GM19468 (cell line): ENCODE results near the gene FEZF1.

Experiments
- ATAC-seq: cut with Tn5 transposase; IDR thresholded peaks from one replicate; pipeline ENCODE4 v1.9.1; 2021; ENCODE audit warnings: mild to moderate bottlenecking, moderate library complexity, moderate number of reproducible peaks; ENCODE audit not compliant: unreplicated experiment; ENCODE audit errors: extremely low read depth

FEZF1 gene

DNA sequence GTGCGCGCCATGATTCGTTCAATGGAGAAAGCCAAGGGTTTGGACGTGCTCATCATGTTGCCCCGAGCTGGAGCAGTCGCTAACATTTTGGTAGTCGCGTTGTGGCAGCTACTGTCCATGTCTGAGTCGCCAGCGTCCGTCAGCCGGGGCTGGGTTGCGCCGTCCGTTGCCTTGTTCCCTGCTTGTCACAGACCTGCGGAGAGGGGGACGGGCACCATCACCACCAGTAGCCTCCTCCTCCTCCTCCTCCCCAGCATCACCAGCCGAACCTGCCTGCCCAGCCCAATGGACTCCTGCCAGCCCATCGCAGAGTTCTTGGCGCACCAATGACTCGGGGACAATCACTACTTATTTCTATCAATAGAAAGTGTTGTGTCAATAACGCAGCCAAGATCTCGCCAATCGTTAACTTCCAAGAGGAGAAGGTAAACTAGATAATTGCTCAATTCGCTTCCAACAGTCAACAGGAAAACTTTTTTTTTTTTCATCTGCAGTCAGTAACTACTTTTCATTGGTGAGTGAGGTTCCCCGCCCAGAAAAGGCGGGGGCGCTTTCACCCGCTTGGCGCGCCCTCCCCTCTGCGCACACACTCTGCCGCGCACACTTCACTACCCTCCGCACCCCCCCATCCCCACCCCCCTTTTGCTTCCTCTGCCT, at the start of gene FEZF1:
Gene FEZF1 (minus strand): TSS at position 432 of the 657 bp plus-strand sequence. CDS start 313 bp downstream, at position 119.
- no peak for ATAC-seq

DNA sequence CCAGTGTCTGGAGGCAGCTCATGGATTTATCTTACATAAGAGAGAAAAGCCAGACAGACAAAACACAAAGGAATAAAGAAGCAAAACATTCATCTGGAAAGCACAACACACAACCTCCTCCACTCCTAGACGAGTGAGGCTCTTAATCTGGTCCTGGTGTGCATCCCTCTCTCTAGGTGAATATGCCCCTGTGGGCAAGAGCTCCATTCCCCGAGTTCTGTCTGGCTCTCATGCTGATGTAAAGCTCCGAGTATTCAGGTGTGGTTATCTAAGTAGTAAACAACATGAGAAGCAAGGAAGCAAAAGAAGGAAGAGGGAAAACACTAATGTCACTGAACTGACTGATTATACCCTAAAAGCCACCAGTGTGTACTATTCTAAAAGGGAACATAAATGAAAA, 47.9 kb upstream of the FEZF1 start:
- no peak for ATAC-seq

DNA sequence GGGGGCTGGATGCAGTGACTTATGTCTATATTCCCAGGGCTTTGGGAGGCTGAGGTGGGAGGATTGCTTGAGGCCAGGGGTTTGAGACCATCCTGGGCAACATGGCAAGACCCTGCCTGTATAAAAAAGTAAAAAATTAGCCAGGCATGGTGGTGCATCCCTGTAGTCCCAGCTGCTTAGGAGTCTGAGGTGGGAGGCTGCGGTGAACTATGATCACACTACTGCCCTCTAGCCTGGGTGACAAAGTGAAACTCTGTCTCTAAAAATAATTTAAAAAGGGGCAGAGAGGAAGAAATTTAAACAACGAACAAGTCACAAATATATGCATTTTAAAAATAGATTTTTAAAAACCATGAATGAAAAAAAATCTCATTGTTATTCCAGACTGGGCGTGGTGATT, 46.2 kb upstream of the FEZF1 start:
- ATAC-seq, result no peak

DNA sequence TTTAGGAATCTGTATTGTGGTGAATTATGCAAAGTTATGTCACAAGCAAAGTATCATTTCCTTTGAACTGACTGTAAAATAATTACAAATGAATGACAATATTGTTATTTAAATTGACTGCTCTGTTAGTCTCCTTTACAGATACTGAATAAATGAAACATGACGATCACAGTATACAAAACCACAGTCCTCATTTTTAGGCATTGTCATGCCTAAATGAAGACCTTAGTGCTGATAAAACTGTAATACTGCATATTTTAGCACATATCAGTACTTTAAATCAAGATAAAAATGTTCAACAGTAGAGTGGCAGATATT, 39.7 kb upstream of the FEZF1 start:
- ATAC-seq, result no peak

DNA sequence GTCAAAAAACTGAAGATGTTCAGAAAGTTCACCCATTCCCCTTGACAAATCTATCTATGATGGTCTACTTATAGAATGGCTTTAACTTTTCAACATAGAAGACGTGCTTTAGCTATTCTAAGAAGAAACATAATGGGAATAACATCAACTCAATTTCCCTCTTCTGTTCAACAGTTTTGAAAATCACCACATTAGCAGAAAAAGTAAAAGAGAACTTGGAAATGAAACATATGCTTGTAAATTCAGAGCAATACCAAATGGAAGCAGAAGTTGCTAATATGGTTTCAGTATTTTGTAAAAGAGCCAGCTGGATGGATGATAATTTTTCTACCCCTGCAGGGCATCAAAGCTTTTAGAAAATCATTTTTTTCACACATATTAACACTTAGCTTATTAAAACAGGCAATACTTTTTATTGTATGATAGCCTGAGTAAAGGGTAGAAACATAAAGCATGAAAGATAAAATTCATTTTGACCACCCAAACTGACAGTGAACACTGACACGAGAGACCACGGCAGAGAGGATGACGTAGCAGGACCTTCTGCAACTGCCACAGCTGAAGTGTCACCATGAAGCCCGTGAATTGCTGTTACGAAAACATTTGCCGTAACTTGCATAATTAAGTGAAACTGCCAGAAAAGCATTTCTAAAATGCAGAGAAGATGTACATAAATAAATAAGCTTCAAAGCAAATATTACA, 39.2 kb upstream of the FEZF1 start:
- ATAC-seq, result no peak

DNA sequence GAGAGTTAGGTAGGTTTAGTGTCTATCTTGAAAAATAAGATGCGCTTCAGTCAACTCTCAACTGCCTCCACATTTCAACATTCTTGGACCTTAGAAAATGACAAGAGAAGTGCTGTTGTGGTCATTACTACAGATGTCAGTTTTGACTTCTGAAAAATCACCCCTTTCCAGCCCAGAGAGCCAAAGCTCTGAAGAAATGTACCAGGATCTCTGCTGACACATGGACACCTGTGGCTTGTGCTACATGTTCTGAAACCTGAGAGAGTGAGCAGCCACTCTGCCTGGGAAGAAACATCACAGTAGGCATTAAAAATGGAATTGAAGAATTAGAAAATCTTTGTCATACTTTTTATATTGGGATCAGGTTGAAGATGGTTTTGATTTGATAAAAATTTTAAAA, 35.9 kb upstream of the FEZF1 start:
- ATAC-seq, result no peak

DNA sequence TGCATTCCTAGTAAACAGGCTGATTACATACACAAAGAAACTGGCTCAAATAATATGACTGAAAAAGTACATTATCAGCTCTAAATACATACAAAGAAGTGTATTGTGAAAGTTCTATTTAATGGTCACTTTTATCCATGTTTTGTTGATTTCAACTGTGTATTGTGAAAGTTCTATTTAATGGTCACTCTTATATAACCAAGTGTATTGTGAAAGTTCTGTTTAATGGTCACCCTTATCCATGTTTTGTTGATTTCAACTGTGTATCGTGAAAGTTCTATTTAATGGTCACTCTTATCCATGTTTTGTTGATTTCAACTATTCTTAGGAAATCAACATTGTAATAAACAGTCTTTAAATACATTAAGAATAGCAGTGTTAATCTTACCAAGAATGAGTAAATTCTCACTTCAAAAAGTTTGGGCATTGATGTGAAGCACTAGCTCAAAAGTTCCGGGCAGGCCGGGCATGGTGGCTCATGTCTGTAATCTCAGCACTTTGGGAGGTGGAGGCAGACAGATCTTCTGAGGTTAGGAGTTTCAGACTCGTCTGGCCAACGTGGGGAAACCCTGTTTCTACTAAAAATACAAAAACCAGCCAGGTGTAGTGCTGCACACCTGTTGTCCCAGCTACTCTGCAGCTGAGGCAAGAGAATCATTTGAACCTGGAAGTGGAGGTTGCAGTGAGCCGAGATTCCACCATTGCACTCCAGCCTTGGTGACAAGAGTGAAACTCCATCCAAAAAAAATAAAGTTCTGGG, 34.8 kb upstream of the FEZF1 start:
- no peak for ATAC-seq

DNA sequence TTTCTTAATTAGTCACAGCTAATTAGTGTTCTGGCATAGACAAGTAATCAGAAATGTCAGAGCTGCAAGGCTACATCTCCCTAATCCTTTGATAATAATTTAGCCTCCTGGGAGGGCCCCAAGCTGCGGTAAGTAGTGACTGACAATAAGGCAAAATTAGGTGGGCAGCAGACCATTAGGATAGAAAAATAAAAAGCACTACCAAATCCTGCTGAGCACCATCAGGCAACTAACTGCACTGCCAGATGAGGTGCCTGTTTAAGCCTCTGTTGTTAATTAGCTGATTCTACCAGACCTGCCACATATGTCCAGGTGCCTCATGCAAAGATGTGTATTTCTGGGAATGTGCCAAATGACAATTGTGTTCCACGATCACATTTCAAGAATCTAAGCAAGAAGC, 32.5 kb upstream of the FEZF1 start:
- no peak for ATAC-seq

DNA sequence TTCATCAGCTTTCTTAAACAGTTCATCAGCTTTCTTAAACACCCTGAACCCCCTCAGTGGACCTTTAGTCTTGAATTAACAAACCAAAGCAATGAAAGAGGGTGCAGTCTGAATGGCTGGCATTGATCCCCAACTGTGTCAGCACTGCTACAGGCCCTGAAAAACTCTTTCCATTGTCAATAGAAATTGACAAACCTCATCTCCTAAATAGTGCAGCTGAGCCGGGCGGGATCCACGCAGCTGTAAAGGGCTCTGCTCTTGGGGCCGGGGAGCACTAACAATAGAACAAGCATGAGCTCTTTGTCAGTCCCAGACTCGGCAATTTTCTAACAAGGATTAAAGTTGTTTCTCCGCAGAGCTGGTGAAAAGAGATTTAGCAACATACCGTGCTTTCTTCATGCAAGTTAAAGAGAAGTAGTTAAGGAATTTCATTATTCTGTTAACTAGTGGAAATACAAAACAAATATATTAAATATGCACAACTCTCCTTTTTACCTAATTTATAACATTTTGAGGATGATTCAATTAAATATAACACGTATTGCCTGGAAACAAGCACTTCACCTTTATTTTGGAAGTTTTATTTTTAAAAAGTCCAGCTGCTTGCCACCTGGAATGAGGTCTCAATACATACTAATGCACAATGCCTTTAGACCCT, 24.7 kb upstream of the FEZF1 start:
- ATAC-seq, result no peak

DNA sequence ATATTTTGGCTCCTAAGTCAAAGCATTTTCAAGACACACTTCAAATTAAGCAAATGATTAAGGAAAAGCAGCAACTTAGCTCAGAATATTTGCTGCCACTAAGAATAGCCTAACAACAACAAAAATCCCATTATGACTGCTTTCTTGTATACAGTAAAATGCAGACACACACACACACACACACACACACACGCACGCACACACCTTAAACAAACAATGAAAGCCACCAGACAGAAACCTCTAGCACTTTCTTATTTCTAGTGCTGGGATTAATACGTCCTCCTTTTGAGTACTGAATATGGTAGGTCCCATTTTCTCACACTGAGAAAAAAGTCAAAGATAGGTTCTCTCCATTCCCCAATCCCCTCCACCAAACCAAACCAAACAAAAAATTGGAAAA, 23.4 kb upstream of the FEZF1 start:
- no peak for ATAC-seq

DNA sequence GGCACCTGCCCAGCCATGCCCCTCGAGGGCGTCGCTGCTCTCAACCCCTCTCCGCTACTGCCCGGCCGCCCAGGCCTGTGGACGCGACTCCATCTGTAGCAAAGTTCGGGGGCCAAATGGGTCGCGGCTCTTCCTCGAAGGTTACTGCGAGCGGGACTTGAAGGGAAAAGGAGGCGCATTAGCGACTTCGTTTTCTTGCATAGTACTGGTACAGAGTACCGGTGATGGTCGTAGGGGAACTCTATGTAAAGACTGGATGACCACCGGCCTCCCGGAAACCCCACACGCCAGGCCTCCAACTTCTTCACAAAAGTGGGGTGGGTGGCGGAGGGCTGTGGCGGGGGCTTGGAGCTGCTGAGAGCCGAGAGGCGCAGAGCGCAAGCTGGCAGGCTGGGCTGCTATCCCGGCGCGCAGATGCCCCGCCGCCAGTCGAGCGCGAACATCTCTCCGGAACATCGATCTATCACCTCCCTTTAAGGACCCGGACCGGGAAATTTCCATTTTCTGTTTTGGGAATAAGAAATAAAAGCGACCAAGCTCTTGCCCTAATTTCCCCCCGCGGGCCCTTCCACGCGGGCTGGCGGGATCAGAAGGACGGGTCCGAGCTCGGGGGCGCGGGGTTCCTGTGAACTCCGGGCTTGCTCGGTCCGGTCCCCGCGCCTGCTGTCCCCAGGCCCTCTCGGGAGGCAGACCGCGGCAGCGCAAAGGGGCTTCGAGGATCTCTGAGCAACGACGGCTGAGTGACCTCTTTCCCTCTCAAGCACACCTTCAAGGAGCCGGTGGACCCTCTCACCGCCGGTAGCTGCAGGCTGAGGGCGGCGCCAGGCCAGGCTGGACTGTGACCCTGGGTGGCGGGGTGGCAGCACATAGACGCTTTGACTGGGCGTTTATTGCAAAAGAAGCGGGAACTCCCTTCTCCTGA, 12.2 kb upstream of the FEZF1 start:
- ATAC-seq, result no peak

DNA sequence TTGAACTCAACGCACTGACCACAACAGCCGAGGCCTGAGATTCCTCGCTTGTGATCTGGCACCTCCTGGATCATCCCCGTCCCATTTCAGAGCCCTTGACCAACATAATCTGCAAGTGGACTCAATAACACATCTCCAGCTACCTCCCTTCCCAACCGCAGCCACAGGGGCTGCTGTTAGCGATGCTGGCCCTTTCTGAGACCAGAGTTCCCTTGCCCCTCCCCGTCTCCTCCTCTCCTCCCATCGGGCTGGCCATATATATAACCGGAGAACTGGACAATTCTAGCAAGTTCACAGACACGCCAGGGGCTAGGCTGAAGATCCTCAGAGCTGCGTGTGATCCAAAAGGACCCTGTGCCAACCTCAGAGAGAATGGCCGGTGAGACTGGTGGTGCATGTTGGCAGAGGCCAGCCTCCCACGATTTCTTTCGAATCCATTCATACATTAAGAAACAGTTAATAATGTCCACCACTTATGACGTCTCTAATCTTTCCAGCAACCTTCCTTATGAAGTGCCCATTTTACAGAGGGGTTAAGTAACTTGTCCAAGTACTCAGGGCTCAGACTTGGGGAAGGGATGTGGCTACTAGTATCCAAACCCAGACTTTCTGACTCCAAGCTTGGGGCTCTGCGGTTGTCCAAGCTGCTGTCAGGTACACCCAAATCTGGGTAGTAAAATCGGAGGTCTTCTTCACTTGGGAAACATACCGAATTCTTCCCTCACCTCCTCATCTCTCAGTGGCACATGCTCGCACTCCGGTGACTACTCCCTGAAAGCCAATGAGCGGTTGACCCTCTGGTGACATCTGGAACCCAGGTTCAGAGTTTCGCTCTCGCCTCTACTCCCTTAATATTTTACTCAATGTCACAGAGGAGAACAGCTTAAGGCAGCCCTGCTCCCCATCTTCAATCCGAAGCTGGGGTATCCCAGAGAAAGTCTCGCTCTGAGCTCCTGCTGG, 11.2 kb upstream of the FEZF1 start:
- no peak for ATAC-seq

DNA sequence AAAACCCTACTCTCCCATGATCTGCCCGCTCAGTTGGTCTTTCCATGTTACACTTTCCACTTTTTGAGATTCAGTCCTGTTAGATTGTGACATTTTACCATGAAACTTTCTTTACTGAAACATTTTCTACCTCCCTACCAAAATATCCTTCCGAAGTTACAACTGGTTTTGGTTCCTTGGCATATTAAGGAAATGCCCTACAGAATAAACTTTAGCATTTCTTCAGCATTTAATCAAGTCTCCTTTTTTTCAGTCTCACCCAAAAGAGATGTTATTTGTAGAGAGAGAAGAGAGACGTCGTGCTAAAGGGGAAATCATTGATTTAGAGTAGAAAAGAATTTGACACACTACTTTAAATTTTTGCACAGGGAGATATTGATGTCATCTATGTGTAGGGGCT, 9.7 kb upstream of the FEZF1 start:
- ATAC-seq, result no peak

DNA sequence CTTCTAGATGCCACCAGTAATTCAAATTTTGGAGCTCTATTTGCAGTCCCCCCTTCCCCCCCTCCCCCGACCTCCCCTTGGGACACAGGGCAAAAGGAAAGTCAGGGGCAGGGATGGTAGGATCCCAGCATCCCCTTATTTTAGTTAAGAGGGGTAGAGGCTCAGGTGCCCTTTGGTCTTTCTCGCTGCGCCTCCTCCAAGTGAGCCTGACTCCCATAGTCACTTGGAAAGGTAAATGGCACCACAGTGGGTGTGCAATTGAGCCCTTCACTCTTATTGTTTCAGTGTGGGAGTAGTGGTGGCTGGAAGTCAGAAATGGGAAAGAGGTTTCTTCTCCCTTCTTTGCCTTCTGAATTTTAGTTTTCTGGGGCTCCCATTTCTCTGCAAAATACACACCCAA, 8.2 kb upstream of the FEZF1 start:
- ATAC-seq, result no peak

DNA sequence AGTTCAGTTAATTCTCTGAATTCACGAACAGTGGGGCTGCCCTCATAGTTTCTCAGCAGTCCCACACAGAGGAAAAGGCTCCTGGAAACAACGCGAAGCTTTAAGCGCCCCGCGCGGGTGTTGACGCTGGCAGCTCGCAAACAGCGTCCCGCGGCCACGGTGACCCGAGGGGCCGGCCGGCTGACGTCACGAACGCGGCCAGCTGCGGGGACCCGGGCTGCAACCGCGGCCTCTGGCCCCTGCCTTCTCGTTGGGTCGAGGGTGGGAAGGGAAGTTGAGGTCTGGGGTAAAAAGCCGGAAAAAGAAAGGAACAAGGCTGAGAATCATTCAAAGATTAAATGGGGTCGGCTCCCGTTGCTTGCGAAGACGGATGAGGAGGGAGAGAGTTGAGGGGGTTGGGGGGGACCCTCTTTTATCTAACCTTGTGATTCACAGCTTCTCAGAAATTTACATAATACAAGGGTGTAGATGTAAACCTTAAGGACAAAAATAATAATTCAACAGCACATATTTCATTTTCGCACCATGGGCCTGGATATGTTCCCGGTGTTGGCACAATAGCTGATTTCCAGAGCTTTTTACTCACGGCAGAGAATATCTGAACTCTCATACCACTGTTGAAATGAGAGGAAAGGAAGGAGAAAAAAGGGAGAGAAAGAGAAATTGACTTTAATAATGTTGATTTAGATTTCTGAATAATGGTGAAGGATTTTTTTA, 7.3 kb upstream of the FEZF1 start:
- ATAC-seq, result no peak

DNA sequence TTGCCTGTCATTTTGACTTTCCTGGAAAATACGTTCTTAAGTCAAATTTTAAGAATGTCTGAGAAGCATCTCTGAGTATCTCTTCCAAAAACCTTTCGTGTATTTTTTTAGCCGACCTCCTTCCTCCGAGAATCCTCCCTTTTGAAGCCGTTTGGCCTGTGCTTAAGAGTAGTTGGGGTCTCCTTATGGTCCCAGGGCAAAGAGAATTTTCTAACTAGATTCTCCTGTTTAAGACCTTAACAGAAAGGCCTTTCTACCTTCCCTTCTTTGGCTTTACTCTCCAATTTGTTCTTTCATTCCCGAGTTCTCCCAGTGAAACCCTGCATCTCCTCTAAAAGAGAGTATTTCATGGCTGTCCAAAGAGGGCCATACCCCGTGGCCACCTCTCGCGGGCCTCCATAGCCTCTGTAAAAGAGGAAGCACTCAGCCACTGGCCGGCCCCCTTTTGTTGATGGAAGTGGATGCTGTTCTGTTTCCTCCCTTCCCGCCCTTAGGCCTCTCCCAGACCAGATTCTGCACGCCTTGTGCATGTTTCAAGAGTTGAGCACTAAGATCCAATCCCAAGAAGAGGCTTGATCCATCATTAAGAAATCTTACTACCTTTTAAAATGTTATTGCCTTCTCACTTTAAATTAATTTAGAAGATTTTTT, 6.6 kb upstream of the FEZF1 start:
- no peak for ATAC-seq

DNA sequence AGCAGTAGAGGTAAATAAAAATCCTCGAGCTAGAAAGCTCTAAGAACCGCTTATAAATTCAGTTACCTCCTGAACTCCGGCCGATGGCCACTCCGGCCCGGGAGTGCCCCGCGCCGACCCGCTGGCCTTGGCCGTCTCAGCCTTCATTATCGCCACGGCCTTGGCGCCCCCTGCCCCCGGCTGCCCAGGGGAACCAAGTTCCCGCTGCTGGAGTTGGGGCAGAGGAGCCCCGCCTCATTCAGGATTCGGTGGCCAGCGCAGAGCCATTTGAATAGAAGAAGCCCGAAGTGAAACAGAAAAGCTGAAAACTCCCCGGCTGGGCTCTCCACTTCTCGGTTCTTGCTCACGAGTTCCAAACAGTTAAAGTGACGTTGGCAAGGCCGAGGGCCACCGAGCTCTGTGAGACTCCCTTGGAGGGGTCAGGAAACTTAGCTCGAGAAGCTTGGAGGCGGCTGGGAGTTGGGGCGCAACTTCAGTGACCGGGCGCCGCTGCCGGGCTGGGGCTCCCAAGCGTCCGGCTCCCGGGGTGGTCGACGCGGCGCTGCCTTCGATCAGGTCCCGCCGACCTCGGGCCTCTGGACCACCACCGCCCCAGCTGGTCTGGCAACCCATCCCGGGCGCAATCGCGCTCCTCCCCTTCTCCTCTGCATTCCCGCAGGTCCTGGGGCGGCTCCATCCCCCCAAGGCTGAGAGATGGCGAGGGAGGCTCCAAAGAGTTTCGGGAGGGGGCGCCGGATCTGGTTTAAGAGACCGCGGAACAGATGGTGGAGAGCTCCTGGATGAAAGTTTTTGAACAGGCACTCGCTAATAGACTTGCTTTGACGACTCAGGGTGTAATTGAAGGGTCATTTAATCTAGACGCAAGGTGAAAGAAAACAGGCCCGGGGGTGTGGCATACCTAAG, 5.8 kb upstream of the FEZF1 start:
- ATAC-seq, result no peak
